ENCODE results near the gene ZNF609. TPM values are rescaled to one million over a fixed set of nuclear protein-coding genes. Genes with fewer than 3 reads are reported as not detected.

Gene ZNF609
- polyA plus RNA-seq, 3 donors, result 1.3 to 13.2 (median 1.7) TPM

DNA sequence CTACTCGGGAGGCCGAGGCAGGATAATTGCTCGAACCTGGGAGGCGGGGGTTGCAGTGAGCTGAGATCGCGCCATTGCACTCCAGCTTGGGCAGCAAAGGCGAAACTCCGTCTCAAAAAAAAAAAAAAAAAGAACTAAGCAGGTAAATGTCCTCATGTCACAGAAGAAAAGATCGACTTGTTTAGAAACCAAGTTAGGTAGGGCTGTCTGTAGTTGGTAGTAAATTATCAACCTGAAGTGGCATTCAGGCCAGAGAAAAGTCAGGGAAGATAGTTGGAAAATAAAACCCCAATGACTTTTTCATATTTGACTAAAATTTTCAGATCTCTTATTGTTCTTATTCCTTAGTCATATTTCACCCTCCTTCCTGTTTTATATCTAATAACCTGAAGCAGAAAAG, 55.4 kb downstream of the ZNF609 start:
- Histone ChIP-seq H3K27me3 (ENCODE audit: control insufficient read depth in 2 of 2, insufficient read depth in 2 of 2, low read length in 2 of 2) (no peaks in the 10 kb centered on the region), H4K20me1 (ENCODE audit: insufficient read depth, low read length) (peaks cover 72% of the 10 kb centered on the region), H3K4me1 (ENCODE audit: control insufficient read depth in 1 of 2, insufficient read depth in 2 of 2, low read length in 2 of 2) (no peaks in the 10 kb centered on the region), H2AFZ (ENCODE audit: insufficient read depth, low read depth, low read length, poor library complexity, severe bottlenecking) (no peak overlapping the region), H3K4me3 (replicated peaks in 1 of 3; ENCODE audit: low read depth in 2 of 3, low read length in 3 of 3) (no peak overlapping the region), H3K27ac (ENCODE audit: low read depth in 1 of 2, low read length in 2 of 2) (no peak overlapping the region), H3K4me2 (replicated peaks; ENCODE audit: extremely low read depth, low read length, poor library complexity, severe bottlenecking) (no peak overlapping the region), H3K79me2 (ENCODE audit: insufficient read depth, low read length) (peaks cover 87% of the 10 kb centered on the region), H3K9me3 (replicated peaks in 1 of 2; ENCODE audit: control insufficient read depth in 1 of 2, insufficient read depth in 1 of 2, low read length in 2 of 2) (no peaks in the 10 kb centered on the region), H3K36me3 (replicated peaks in 1 of 2; ENCODE audit: control insufficient read depth in 1 of 2, insufficient read depth in 2 of 2, low read length in 2 of 2) (peaks cover 8 to 50% of the 10 kb centered on the region in 2 donors), H3K9ac (ENCODE audit: insufficient read depth, low read length, poor library complexity, severe bottlenecking) (no peak overlapping the region)
- 94% methylated on average over 8 of the region's 9 CpGs for WGBS (ENCODE audit: insufficient coverage)
- Mint-ChIP-seq H3K4me3 (no peak overlapping the region), H3K4me1 (peaks cover 5% of the 10 kb centered on the region), H3K36me3 (peaks cover 27 to 42% of the 10 kb centered on the region in 2 donors), H3K9me3 (no peaks in the 10 kb centered on the region), H3K27ac (no peak overlapping the region), H3K27me3 (ENCODE audit: low read depth in 3 of 3) (no peaks in the 10 kb centered on the region)
- TF ChIP-seq, protein P1, sequence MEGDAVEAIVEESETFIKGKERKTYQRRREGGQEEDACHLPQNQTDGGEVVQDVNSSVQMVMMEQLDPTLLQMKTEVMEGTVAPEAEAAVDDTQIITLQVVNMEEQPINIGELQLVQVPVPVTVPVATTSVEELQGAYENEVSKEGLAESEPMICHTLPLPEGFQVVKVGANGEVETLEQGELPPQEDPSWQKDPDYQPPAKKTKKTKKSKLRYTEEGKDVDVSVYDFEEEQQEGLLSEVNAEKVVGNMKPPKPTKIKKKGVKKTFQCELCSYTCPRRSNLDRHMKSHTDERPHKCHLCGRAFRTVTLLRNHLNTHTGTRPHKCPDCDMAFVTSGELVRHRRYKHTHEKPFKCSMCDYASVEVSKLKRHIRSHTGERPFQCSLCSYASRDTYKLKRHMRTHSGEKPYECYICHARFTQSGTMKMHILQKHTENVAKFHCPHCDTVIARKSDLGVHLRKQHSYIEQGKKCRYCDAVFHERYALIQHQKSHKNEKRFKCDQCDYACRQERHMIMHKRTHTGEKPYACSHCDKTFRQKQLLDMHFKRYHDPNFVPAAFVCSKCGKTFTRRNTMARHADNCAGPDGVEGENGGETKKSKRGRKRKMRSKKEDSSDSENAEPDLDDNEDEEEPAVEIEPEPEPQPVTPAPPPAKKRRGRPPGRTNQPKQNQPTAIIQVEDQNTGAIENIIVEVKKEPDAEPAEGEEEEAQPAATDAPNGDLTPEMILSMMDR (IDR thresholded peaks at IDR 0.05), result no peak
- no peak for DNase-seq
- intact Hi-C loops (cut with micrococcal nuclease), result no loop called here

DNA sequence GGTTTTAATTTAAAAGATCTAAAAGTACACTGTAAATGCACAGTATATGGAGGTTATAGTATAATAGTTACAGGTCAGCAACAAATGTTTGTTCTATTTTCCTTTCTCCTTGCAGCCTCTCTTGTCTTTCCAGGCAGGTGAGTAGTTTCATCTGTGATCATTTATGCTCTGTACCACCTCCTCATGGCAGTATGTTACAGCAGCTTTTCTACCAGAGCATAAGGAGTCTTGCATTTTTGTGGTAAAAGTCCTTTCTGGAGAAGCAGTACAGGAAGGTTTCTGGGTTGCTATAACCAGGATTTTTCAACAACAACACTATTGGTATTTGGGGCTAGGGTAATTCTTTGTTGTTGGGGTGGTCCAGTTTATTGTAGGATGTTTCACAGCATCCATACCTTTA, 59.5 kb downstream of the ZNF609 start:
- peaks cover 90% of the 10 kb centered on the region for H3K79me2 ChIP-seq (ENCODE audit: insufficient read depth, low read length)
- Mint-ChIP-seq H3K27ac (peak overlapping the region in 1 of 7 donors; percentile 6), H3K9me3 (no peaks in the 10 kb centered on the region), H3K4me1 (peaks cover 12% of the 10 kb centered on the region), H3K36me3 (peaks cover 20 to 41% of the 10 kb centered on the region in 2 donors), H3K27me3 (ENCODE audit: low read depth in 3 of 3) (no peaks in the 10 kb centered on the region), H3K4me3 (no peak overlapping the region)
- no peak overlapping the region for H3K4me3 ChIP-seq (replicated peaks in 1 of 3; ENCODE audit: low read depth in 2 of 3, low read length in 3 of 3)
- no peaks in the 10 kb centered on the region for H3K4me1 ChIP-seq (ENCODE audit: control insufficient read depth in 1 of 2, insufficient read depth in 2 of 2, low read length in 2 of 2)
- H3K9ac ChIP-seq (ENCODE audit: insufficient read depth, low read length, poor library complexity, severe bottlenecking), result no peak overlapping the region
- H3K9me3 ChIP-seq (replicated peaks in 1 of 2; ENCODE audit: control insufficient read depth in 1 of 2, insufficient read depth in 1 of 2, low read length in 2 of 2), result no peaks in the 10 kb centered on the region
- H3K4me2 ChIP-seq (replicated peaks; ENCODE audit: extremely low read depth, low read length, poor library complexity, severe bottlenecking), result no peak overlapping the region
- TF ChIP-seq, protein P1 (IDR thresholded peaks at IDR 0.05), result no peak
- no peak overlapping the region for H3K27ac ChIP-seq (ENCODE audit: low read depth in 1 of 2, low read length in 2 of 2)
- no peaks in the 10 kb centered on the region for H3K27me3 ChIP-seq (ENCODE audit: control insufficient read depth in 2 of 2, insufficient read depth in 2 of 2, low read length in 2 of 2)
- peaks cover 88% of the 10 kb centered on the region for H4K20me1 ChIP-seq (ENCODE audit: insufficient read depth, low read length)
- peaks cover 6 to 33% of the 10 kb centered on the region in 2 donors for H3K36me3 ChIP-seq (replicated peaks in 1 of 2; ENCODE audit: control insufficient read depth in 1 of 2, insufficient read depth in 2 of 2, low read length in 2 of 2)
- DNase-seq, result no peak
- H2AFZ ChIP-seq (ENCODE audit: insufficient read depth, low read depth, low read length, poor library complexity, severe bottlenecking), result no peak overlapping the region
- intact Hi-C loops (cut with micrococcal nuclease), result no loop called here

All from CD14-positive monocyte (primary cell).